Smooth muscle cell of the pulmonary artery (primary cell): ENCODE measurements around the gene RAB38. TPM values are rescaled to one million over a fixed set of nuclear protein-coding genes. Genes with fewer than 3 reads are reported as not detected.

Experiments
- total RNA-seq: library from RNA; depleted of rRNA; stranded (reverse); fragments of >200 nt; gene quantifications from 2 replicates; pipeline ENCODE4 v1.2.3, GENCODE V29; 2014

RAB38 gene
- 0.52 and 3.1 TPM in 2 replicates for total RNA-seq

GRCh38 chr11:88174709-88175568 is at the start of gene RAB38:
Gene RAB38 (minus strand): TSS chr11:88175443. CDS start chr11:88175384, 59 bp downstream.

Other genes with a start within 250 kb of the RAB38 start
- 38.1 and 39.1 TPM in 2 replicates for gene CTSC, start 162.3 kb upstream of the RAB38 start, total RNA-seq